ENCODE measurements around the gene METTL25.

METTL25 gene

GRCh38 chr12:82407481-82407880, 49.2 kb downstream of the METTL25 start:
- DNase-seq (ENCODE audit: low spot score), result no peak

GRCh38 chr12:82408844-82409243, 50.5 kb downstream of the METTL25 start:
- DNase-seq (ENCODE audit: low spot score), result no peak

DNA sequence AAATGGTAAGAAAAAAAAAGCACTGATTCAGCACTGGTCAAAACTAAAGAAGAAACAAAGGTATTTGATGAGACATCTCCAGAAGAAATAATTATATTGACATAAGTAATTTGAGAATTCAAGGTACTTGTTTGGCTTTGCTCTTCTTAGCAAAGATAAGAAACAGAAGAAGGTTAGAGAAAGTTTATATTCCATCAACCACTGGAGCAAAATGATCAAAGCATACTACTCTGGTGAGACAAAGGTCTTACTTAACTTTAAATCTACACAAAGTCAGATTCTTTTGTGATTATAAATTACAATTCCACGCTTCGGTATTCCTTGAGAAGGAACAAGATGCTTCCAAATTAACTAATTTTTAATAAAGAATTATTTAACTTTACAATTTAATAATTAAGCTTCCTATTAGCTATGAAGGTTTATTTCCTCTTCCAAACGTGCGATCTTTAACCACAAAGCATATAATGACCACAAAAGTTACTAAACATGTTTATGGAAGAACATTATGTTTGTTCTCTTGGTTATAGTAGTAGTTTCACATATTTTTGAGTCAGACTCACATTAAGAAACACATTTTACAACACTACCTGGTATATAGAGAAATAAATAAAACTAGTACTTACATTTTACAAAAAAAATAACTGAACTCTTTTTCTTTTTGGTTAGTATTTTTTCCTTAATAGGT, 53.4 kb downstream of the METTL25 start:
- no peak for DNase-seq (ENCODE audit: low spot score)

GRCh38 chr12:82412246-82412645, 53.9 kb downstream of the METTL25 start:
- no peak for DNase-seq (ENCODE audit: low spot score)

GRCh38 chr12:82414044-82414443, 55.7 kb downstream of the METTL25 start:
- no peak for DNase-seq (ENCODE audit: low spot score)

DNA sequence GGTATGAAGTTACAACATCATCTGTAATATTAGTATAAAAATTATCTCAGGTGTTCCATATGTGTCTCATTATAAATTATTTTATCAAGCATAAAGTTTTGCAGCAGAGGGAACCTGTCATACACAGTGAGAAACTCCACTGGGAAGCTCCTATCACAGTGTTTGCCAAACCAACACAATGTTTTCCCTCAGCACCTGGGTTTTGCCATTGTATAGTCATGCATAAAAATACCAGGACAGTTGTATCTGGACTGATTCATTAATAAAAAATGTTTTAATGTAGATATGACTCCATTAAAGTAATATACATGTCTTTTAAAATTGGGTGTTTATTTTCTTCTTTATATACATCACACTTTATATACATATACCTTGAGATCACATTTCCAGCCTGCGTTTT, 56.6 kb downstream of the METTL25 start:
- DNase-seq (ENCODE audit: low spot score), result no peak

DNA sequence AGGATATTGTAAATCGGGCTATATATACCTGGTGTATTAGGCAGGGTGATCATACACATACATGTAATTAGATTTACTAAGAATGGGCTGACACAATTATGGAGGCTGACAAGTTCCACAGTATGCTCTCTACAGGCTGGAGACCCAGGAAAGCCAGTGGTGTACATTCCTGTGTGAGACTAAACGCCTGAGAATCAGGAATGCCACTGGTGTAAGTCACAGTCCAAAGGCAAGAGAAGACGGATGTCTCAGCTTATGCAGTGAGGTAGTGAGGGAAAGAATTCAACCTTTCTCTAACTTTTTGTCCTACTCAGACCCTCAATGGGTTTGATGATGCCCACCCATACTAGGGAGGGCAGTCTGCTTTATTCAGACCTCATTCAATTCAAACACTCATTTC, 57.1 kb downstream of the METTL25 start:
- DNase-seq (ENCODE audit: low spot score), result no peak

DNA sequence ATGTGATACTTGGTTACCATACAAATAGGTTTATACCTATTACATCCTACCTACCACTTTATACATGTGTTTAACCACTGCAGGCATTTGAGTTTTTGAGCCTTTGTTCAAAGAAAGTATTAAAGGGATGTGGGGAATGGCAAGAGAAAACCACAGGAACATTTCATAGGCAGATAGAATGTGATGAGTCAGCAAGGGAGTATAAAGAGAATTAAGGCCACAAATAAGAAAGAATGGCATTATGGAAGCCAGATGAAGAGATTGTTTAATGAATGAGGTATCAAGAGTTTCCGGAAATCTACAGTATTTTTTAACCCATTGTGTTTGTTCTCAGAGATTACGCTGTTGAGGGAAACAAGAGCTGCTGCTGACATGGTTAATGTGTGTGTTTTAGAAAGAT, 66.9 kb downstream of the METTL25 start:
- no peak for DNase-seq (ENCODE audit: low spot score)

- DNase-seq (ENCODE audit: low spot score), result no peak
Observed at GRCh38 chr12:82426081-82426480, 67.8 kb downstream of the METTL25 start.

GRCh38 chr12:82426586-82426985, 68.3 kb downstream of the METTL25 start:
- DNase-seq (ENCODE audit: low spot score), result no peak

DNA sequence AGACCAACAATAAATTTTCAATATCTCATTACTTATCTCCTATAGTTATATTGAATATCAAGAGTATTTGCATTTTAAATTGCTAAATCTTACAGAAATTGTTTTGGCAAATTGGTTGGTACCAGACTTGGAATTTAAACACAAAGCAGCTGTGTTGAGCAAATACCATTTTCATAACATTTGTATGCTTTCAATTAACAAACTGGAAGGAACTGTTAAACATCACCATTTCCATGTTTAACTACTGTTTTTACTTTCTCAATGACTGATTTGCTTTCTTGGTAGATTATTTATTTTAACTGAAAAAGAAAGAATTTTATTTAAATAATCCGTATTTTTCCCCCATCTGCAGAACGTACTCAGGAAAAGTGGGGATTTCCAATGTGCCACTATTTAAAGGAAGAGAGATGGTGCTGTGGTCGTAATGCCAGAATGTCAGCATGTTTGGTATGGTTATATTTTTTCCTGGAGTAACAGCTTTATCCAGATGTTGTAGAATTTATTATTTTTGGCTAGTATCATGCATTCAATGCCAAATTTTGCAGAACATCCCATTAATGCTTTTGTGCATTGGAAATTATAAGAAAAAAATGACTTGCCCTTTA, 72.3 kb downstream of the METTL25 start:
- no peak for DNase-seq (ENCODE audit: low spot score)

DNA sequence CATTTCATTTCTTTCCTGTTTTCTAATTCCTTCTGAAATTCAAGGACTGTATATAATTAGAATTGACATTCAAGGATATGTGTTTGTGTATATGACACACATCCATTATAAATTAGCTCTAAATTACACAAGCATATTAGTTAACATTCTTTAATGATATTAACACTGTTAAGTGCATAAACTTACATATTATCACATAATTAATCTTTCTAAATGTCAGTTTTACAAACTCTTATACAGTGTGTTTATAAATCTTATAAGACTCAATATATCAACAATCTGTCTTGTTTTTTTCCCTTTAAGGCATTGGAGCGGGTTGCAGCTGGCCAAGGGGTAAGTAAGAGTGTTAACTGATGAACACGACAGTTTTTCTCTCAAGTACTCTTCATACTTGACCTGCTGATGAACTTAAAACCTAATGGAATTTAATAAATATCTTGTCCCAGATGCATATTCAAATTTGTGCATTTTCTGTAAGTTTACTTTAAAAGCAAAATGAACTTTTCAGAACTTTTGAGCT, 76.1 kb downstream of the METTL25 start:
- DNase-seq (ENCODE audit: low spot score), result no peak

- DNase-seq (ENCODE audit: low spot score), result no peak
Observed at GRCh38 chr12:82436354-82436753, 78.0 kb downstream of the METTL25 start.

DNA sequence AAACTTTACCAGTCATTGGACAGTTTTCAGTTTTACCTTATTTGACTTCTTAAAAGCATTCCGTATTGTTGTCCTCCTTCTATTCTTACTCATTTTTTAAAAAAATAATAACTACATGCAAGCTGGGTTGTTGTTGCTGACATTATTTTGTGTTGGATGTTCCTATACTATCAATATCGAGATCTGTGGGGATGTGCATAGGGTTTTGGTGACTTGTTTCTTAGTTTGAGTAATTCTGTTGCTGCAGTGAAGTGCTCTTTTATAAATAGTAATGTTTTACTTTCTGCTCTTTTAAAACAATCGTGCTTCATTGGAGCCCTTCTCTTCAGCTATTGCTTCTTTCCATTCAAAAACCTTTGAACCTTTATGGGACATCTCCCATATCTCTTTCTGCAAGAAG, 79.4 kb downstream of the METTL25 start:
- no peak for DNase-seq (ENCODE audit: low spot score)

GRCh38 chr12:82438356-82438755, 80.0 kb downstream of the METTL25 start:
- no peak for DNase-seq (ENCODE audit: low spot score)

DNA sequence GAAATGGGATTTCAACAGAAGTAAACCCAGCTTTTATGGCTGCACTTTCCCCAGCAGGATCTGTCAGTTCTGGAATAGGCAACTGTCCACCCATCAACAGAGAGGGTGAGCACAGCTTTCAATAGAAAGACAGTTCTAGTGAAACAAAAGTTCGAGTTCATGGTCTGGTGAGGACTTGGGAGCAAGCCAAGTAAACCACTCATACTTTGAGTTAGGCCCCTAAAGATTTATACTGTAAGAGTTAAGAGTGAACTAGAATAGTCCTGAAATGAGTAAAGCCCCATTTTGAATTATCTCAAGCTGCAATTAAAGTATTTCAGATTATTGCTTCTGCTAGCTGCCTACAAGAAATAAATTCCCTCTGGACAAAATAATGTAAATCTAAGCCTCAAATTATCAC, 82.6 kb downstream of the METTL25 start:
- no peak for DNase-seq (ENCODE audit: low spot score)

GRCh38 chr12:82448911-82449578, 90.7 kb downstream of the METTL25 start:
- no peak for DNase-seq (ENCODE audit: low spot score)

DNA sequence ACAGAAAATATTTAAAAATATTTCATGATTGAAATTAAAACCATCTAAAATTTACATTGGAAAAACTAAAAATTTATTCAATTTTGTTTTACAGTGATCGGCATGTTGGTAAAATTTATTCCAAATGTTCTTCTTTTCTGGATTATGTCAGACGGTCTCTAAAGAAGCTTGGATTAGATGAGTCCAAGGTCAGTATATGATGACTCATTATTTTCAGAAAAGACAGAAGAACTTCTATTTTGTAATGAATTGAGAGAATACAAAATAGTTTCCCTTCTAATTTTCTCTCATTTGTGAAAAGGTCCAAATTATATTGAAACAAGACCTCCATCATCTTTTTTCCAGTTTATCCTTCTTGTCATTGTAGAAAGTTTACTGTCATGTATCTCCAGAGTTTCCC, 98.3 kb downstream of the METTL25 start:
- DNase-seq (ENCODE audit: low spot score), result no peak

DNA sequence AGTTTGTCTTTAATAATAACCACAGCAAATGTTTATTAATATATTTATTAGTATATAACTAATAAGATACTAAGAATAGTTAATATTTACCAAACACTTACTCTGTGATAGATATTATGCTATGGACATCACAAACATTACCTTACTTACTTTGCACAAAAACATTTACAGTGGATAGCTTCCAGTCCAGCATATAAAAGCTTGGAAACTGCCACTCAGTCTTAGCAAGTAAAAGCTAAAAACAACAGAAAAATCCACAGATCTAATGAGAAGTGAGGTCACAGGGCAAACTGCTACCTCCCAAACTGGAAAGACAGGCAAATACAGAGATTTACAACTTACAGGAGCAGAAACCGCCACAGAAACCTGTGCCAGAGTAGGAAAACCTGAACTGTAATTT, 99.8 kb downstream of the METTL25 start:
- no peak for DNase-seq (ENCODE audit: low spot score)

DNA sequence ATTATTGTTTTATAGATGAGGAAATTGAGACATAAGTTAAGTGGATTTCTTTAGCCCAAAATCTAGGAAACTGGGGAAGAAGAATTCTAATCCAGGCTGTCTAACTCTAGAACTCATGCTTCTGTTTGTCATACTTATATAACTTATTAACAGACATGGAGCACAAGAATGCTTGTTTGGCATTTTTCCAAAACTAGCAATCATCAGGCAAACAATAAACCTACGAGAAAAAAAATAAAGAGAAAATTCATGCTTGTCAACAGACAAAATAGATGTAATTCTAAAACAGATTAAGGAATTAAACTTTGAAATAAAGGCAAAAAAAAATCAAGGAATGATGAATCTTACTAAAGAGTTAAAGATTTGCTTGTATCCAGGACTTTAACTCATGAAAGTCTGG, 103.1 kb downstream of the METTL25 start:
- DNase-seq (ENCODE audit: low spot score), result no peak

DNA sequence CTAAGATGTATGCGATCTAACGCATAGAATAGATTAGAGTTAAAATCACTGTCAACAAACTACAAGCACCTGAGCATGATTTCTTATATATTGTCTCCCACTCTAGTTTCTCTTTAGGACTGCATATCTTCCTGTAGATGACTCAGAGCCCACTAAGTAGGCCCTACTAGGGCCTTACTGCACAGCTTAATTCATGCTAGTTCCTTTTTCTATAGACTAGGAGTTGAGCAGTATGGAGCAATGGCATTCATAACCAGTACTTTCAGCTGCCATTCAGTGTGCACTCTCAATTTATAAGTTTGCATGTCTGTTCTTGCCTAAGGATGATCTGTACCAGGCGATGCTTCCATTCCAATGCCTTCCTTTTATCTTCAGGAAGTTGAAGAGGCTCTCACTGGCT, 103.5 kb downstream of the METTL25 start:
- no peak for DNase-seq (ENCODE audit: low spot score)

DNA sequence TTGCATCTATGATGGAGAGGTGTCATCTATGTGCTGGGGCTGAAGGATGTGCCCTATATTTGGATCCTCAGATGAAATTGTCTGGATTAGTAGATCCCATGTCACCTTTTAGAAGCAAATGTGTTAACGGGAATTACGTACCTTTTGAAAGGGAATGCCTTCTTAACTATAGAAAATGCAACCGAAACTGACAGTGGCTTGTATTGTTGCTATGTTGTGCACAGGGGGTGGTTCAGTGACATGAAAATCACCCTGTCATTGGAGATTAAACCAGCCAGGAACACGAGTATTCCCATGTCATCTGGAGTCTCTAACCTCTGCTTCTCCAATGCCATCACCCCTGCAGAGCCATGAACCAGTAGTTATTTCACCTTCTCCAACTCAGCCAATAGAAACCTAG, 110.2 kb downstream of the METTL25 start:
- DNase-seq (ENCODE audit: low spot score), result no peak

DNA sequence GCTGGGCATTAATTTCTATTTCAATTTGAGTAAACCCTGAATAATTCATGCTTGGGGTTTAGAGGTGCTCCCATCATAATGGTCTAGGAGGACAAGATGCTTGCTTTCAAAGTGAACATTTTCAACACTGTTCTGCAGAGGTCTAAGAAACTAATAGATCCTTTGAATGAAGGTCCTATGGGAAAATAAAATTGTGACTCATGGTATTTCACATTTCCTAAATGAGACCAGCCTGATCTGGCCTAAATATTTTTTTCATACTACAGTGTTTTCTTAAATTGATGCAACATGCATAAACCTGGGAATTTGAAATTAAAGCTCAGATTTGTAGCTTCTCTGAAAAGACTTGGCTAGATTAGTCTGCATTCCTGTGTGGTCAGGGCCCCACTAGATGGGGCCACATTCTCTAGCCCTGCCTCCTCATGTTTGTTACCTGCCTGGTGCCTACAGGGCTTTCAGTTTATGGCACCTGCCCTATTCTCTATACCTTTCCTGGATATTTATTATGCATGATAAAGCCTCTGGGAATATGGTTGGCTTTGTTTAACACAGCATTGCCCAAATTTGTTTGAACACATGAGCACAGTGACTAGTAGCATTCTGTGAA, 112.7 kb downstream of the METTL25 start:
- DNase-seq (ENCODE audit: low spot score), result no peak
